Measurements from ENCODE around the gene BCDIN3D.

DNA sequence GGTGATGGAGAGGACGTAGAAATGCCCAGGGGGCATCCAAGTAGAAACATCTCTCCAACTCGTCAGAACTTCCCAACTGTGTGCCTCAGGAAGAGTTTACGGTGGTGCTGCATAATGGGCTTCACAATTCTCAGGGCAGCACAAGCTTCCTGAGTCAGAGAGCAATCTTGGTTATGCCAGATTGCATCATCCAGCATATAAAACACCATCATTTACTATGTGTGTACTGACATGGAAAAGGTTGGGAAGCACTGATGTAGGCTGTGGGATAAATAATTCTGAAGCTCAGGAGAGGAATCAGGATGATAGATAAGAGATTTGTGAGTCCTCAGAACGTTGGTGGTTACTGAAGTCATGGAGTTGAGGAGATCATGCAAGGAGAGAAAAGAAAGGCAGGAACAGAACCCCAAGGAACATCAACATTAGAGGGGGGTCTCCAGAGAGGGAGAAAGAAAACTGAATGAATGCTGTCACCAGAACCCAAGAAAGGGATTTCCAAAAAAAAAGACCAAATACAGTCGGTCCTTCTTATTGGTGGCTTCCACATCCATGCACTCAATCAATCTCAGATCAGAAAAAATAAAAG lies 10.0 kb downstream of the BCDIN3D start:
- TF ChIP-seq POLR2AphosphoS5 (IDR thresholded peaks at IDR 0.05) (no peak), EP300 (IDR thresholded peaks at IDR 0.05; ENCODE audit: low read depth) (no peak)
